B cell (primary cell): ENCODE measurements around the gene SOCS3. TPM values are rescaled to one million over a fixed set of nuclear protein-coding genes. Genes with fewer than 3 reads are reported as not detected.
A peak's percentile ranks its signal among the peaks of the same experiment; 100 is the strongest.

Experiments used
- ATAC-seq: fragments of 200-7000 bp; cut with Tn5 transposase; one replicate; pipeline ENCODE4 v1.10.0; 2021; ENCODE audit warnings: low read depth, mild to moderate bottlenecking, moderate number of reproducible peaks, moderate library complexity
- CTCF ChIA-PET: fragments of 350-600 bp; sonication (Branson Sonifier 250); formaldehyde crosslinking; loops from one replicate; lab custom pipeline; 2021; ENCODE audit warnings: antibody characterized with exemption, inconsistent platforms; lab: Charles Lee
- POLR2A ChIA-PET: fragments of 350-600 bp; sonication (Branson Sonifier 250); formaldehyde crosslinking; loops from one replicate; lab custom pipeline; 2021; ENCODE audit warnings: antibody characterized with exemption; lab: Charles Lee
- DNase-seq: peaks from one replicate; pipeline ENCODE4 v3.0.0; 2013
- H2AFZ ChIP-seq: 2 replicates; pipeline ENCODE4 v1.6.1; 2012; ENCODE audit warnings: mild to moderate bottlenecking, low read depth, low read length; ENCODE audit not compliant: insufficient read depth, poor library complexity, severe bottlenecking
- H3K27ac ChIP-seq, 2 donors: 1 replicate in 1 of 2; 2 replicates in 1 of 2; pipeline ENCODE4 v1.5.1; 2012 to 2013; ENCODE audit warnings: low read length in 2 of 2, mild to moderate bottlenecking in 2 of 2, moderate library complexity in 1 of 2
- H3K27me3 ChIP-seq, 4 experiments: fragments of 200-600 bp in 1 of 4; sonication (generic) in 1 of 4; replicated peaks in 1 of 4; 1 replicate in 2 of 4; 2 replicates in 2 of 4; pipeline versions ENCODE4 v1.6.1 to v1.7.0; 2013 to 2016; ENCODE audit warnings: low read length in 3 of 4, mild to moderate bottlenecking in 2 of 4, mixed read lengths in 1 of 4, moderate library complexity in 1 of 4; ENCODE audit not compliant: insufficient read depth in 4 of 4, control insufficient read depth in 3 of 4; ENCODE audit errors: control extremely low read depth in 1 of 4
- H3K36me3 ChIP-seq, 2 experiments: replicated peaks in 1 of 2; 1 replicate in 1 of 2; 2 replicates in 1 of 2; pipeline versions ENCODE4 v1.6.1 to v1.7.1; 2013; ENCODE audit warnings: low read length in 1 of 2; ENCODE audit not compliant: insufficient read depth in 2 of 2, control insufficient read depth in 1 of 2; ENCODE audit errors: control extremely low read depth in 1 of 2, extremely low read depth in 1 of 2
- H3K4me1 ChIP-seq, 2 donors: fragments of 200-600 bp in 1 of 2; sonication (generic) in 1 of 2; 1 replicate in 1 of 2; 2 replicates in 1 of 2; pipeline versions ENCODE4 v1.5.1 to v1.6.1; 2013 to 2017; ENCODE audit warnings: low read length in 2 of 2; ENCODE audit not compliant: control insufficient read depth in 2 of 2, insufficient read depth in 2 of 2
- H3K4me2 ChIP-seq: replicated peaks from 2 replicates; pipeline ENCODE3; 2012; ENCODE audit warnings: mild to moderate bottlenecking, low read depth, low read length; ENCODE audit not compliant: poor library complexity, severe bottlenecking
- H3K4me3 ChIP-seq, 5 experiments: fragments of 200-600 bp in 1 of 5; sonication (generic) in 1 of 5; 1 replicate in 3 of 5; 2 replicates in 2 of 5; pipeline versions ENCODE4 v1.5.1 to v1.7.0; 2011 to 2016; ENCODE audit warnings: low read length in 4 of 5, mild to moderate bottlenecking in 4 of 5, low read depth in 2 of 5, control low read depth in 1 of 5, moderate library complexity in 1 of 5; ENCODE audit not compliant: insufficient read depth in 1 of 5; ENCODE audit errors: control extremely low read depth in 1 of 5, extremely low read depth in 1 of 5
- H3K79me2 ChIP-seq: fragments of 200-600 bp; sonication (generic); one replicate; pipeline ENCODE4 v1.6.0; 2016; ENCODE audit warnings: low read length; ENCODE audit not compliant: control insufficient read depth, insufficient read depth
- H3K9ac ChIP-seq: fragments of 200-600 bp; sonication (generic); 2 replicates; pipeline ENCODE4 v1.6.1; 2017; ENCODE audit warnings: mild to moderate bottlenecking, low read length, moderate library complexity
- H3K9me3 ChIP-seq, 3 donors: one replicate each; pipeline versions ENCODE4 v1.6.1 to v1.7.1; 2013; ENCODE audit warnings: low read length in 2 of 3; ENCODE audit not compliant: control insufficient read depth in 2 of 3, insufficient read depth in 1 of 3; ENCODE audit errors: control extremely low read depth in 1 of 3
- H4K20me1 ChIP-seq: 2 replicates; pipeline ENCODE4 v1.6.0; 2012; ENCODE audit warnings: mild to moderate bottlenecking, low read length; ENCODE audit not compliant: insufficient read depth, control insufficient read depth, poor library complexity, severe bottlenecking
- H3K27ac Mint-ChIP-seq: one replicate; pipeline ENCODE4 v1.8.0; 2021; ENCODE audit warnings: mixed read lengths
- H3K27me3 Mint-ChIP-seq: one replicate; pipeline ENCODE4 v1.8.0; 2021; ENCODE audit warnings: mixed read lengths
- H3K4me1 Mint-ChIP-seq: one replicate; pipeline ENCODE4 v1.8.0; 2021; ENCODE audit warnings: mixed read lengths
- H3K4me3 Mint-ChIP-seq: one replicate; pipeline ENCODE4 v1.8.0; 2021; ENCODE audit warnings: mixed read lengths
- H3K9me3 Mint-ChIP-seq: one replicate; pipeline ENCODE4 v1.8.0; 2022; ENCODE audit warnings: mixed read lengths; ENCODE audit not compliant: insufficient read depth
- CTCF ChIP-seq: fragments of 200-600 bp; IDR thresholded peaks from one replicate; pipeline ENCODE4 v1.8.0; 2022; ENCODE audit warnings: antibody characterized with exemption, mild to moderate bottlenecking
- EZH2 ChIP-seq: IDR thresholded peaks from 2 replicates; pipeline ENCODE4 v1.6.1; 2012; ENCODE audit warnings: borderline replicate concordance, low read depth, mild to moderate bottlenecking, moderate library complexity, low read length; ENCODE audit not compliant: insufficient read depth, poor library complexity, severe bottlenecking
- WGBS: methylation state at CpG from one replicate; pipeline ENCODE4 v1.1.5; 2013; ENCODE audit warnings: missing lambda C conversion rate; ENCODE audit not compliant: insufficient coverage; 5-methylcytosine and 5-hydroxymethylcytosine counted together
- intact Hi-C: fragments of 100-400 bp; cut with micrococcal nuclease; formaldehyde crosslinking; loops from one replicate; pipeline ENCODE4 v1.10.0; 2022
- polyA plus RNA-seq: library from polyadenylated mRNA; depleted of rRNA; stranded (reverse); fragments of >200 nt; gene quantifications from 2 replicates; pipeline ENCODE4 v1.2.3, GENCODE V29; 2012
- total RNA-seq, 2 donors: library from RNA; stranded (reverse); fragments of 120-200 nt in 1 of 2; gene quantifications; 1 replicate in 1 of 2; 2 replicates in 1 of 2; pipeline versions ENCODE4 v1.2.3 to v1.2.4, GENCODE V29; 2013 to 2022

The SOCS3 gene
- total and polyA plus RNA-seq, 2 donors (not counting 1 experiment from before 2014, with no cell fraction given) = 41.8 to 67.6 TPM

DNA sequence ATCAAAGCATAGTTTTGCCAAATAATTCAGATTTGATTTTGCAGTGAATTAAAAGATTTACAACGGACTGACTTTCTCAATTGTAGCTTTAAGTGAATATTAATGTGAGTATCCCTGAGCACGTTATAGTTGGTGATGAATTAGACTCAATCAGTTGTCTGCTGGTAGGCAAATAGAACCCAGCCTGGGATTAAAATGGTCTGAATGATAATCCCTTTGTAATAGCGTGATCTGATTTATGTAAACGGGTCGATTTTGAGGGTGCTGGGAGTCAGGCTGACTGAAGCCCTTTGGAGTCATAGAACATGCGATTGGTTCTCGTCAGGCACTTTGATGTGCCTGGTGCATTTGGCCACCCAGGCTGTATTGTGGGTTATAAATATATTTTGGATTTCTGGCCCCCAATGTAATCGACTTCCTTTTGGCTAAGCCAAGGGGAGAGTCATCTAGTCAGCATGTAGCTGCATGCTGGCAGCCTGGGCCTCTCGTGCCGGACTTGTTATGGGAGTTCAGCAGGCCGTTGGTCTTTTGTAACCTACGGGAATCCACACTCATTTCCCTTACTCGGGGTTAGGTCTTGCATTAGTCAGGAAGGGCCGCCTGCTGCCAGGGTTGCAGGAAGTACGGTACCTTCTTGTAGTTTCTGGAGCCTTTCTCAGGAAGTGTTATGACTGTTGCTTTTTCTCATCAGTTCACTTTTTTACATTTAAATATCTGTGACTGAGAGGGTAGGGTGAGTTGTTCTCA is 24.0 kb upstream of the SOCS3 start:
- Histone ChIP-seq H3K36me3 (peaks cover 0 to 6% of the 10 kb centered on the region in 2 experiments), H3K9me3 (no peaks in the 10 kb centered on the region), H3K4me2 (peak overlapping the region; percentile 60), H2AFZ (peak overlapping the region; percentile 16), H3K27me3 (no peaks in the 10 kb centered on the region), H3K79me2 (peaks cover 98% of the 10 kb centered on the region), H3K4me3 (peak overlapping the region in 1 of 5 experiments; percentile 22), H3K9ac (peak overlapping the region; percentile 30), H3K4me1 (peaks cover 66 to 80% of the 10 kb centered on the region in 2 donors), H4K20me1 (peaks cover 76% of the 10 kb centered on the region), H3K27ac (peak overlapping the region; percentile 28 to 78)
- TF ChIP-seq EZH2 = no peak
- WGBS = 51% methylated on average over 9 of the region's 15 CpGs
- ChIA-PET CTCF (interaction anchor here (1.4 to 2.6 kb wide), 2 partner anchors 22 to 39 kb away, joined by 4 to 13 read pairs; no protein-coding TSS in a partner anchor), POLR2A (no interaction called here)
- peaks cover 79% of the 10 kb centered on the region for H3K4me1 Mint-ChIP-seq
- H3K4me3 Mint-ChIP-seq = peak overlapping the region; percentile 62
- peak overlapping the region; percentile 71 for H3K27ac Mint-ChIP-seq
- intact Hi-C loops = loop anchor here (5.0 kb wide), 1 partner anchor 33 kb away; no protein-coding TSS in a partner anchor
- ATAC-seq = no peak
- H3K27me3 Mint-ChIP-seq = no peaks in the 10 kb centered on the region
- no peaks in the 10 kb centered on the region for H3K9me3 Mint-ChIP-seq
- peak; percentile 41 for DNase-seq

DNA sequence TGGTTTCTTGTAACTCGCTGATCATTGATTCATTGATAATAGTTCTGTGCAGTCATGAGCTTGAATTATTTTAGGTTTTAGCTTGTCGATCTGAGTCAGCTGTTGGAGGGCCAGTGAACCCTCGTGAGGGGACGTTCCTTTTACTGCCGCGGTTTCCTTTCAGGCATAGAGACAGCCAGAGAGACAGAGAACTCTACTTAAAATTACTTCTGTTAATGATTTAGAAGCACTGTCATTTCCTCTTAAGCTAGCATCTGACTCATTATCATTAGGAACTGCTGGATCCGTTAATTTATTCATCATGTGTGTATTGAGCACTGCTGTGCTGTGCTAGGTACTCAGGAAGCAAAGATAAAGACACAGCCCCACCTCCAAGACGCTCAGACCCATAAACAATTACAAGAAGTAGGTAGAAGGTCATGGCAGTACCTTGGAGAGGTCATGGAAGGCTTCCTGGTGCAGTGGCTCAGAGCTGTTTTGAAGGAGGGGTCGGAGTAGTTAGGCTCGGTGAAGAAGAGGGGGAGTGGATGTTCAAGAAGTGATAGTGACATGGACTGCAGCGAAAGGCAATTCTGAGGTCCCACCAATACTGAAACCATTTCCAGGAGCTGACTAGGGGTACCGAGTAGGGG is 21.8 kb upstream of the SOCS3 start:
- Histone ChIP-seq H3K27ac (peak overlapping the region; percentile 33 to 69), H3K9ac (no peak overlapping the region), H3K4me1 (peaks cover 54 to 65% of the 10 kb centered on the region in 2 donors), H3K79me2 (peaks cover 93% of the 10 kb centered on the region), H3K36me3 (peaks cover 0 to 6% of the 10 kb centered on the region in 2 experiments), H3K4me3 (peak overlapping the region in 1 of 5 experiments; percentile 21), H3K9me3 (no peaks in the 10 kb centered on the region), H2AFZ (peak overlapping the region; percentile 8), H3K4me2 (peak overlapping the region; percentile 37), H3K27me3 (no peaks in the 10 kb centered on the region), H4K20me1 (peaks cover 58% of the 10 kb centered on the region)
- 80% methylated on average over 2 of the region's 12 CpGs for WGBS
- TF ChIP-seq EZH2 (no peak), CTCF (no peak)
- no peaks in the 10 kb centered on the region for H3K27me3 Mint-ChIP-seq
- H3K4me1 Mint-ChIP-seq = peaks cover 64% of the 10 kb centered on the region
- DNase-seq (peak; percentile 47), ATAC-seq (peak; percentile 6)
- peak overlapping the region; percentile 81 for H3K27ac Mint-ChIP-seq
- ChIA-PET POLR2A (interaction anchor here (0.5 to 1.1 kb wide), 5 partner anchors 77 to 555 kb away, joined by 3 to 4 read pairs (median 4); no protein-coding TSS in a partner anchor), CTCF (interaction anchor here (0.7 to 2.6 kb wide), 5 partner anchors 10 to 1880 kb away, joined by 3 to 13 read pairs (median 6); no protein-coding TSS in a partner anchor)
- H3K9me3 Mint-ChIP-seq = no peaks in the 10 kb centered on the region
- intact Hi-C loops = loop anchor here (5.0 kb wide), 1 partner anchor 36 kb away; no protein-coding TSS in a partner anchor
- peak overlapping the region; percentile 42 for H3K4me3 Mint-ChIP-seq
